ENCODE measurements around the gene JPT1. TPM values are rescaled to one million over a fixed set of nuclear protein-coding genes. Genes with fewer than 3 reads are reported as not detected.
A peak's percentile ranks its signal among the peaks of the same experiment; 100 is the strongest.

The JPT1 gene
- total RNA-seq, 1 experiment from 2014 or later, result 265 TPM

DNA sequence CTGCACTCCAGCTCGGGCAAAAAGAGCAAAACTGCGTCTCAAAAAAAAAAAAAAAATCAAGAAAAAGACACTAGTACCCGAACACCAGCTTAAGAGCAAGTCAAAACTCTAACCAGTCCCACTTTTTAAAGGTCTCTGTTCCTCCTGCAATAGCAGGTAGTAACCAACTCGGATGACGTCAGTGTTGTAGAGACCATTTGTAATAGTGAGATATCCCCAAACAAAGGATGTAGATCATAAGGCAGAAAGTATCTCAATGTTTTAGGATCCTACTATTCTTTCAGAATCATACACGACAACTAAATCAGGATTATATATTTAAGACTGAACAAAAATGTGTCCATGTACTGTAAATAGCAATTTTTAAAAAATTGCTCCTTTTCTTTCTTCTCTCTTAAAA, 2.4 kb downstream of the JPT1 start:
- H3K56ac ChIP-seq (ENCODE audit: insufficient read length, low read depth, low read length), result no peak overlapping the region
- WGBS (ENCODE audit: extremely low coverage, insufficient read length, low lambda C conversion rate), result no CpG with 5 or more reads among the region's 6 CpGs

More for the DNA sequence above, 2.4 kb downstream of the JPT1 start:
- Histone ChIP-seq H3K79me2 (ENCODE audit: insufficient read depth, low read length) (peaks cover 38% of the 10 kb centered on the region), H4K91ac (ENCODE audit: insufficient read length, low read depth, low read length) (no peak overlapping the region), H2BK12ac (ENCODE audit: insufficient read length, low read depth, low read length) (no peak overlapping the region), H3K9ac (ENCODE audit: extremely low read depth, insufficient read length, low read length) (peak overlapping the region; percentile 90), H3K79me1 (ENCODE audit: insufficient read depth, low read depth, low read length, poor library complexity, severe bottlenecking) (peaks cover 8% of the 10 kb centered on the region), H2BK5ac (ENCODE audit: insufficient read length, low read length) (no peak overlapping the region), H4K5ac (ENCODE audit: insufficient read length, low read depth, low read length) (no peak overlapping the region), H2BK20ac (ENCODE audit: low read depth, low read length, poor library complexity, severe bottlenecking) (no peak overlapping the region), H3T11ph (ENCODE audit: low read length) (no peak overlapping the region), H3K18ac (ENCODE audit: insufficient read length, low read depth, low read length) (no peak overlapping the region), H3K9me3 (ENCODE audit: control insufficient read depth, low read depth, low read length) (no peaks in the 10 kb centered on the region), H3K27me3 (ENCODE audit: insufficient read depth, low read length) (no peaks in the 10 kb centered on the region), H3K4me2 (ENCODE audit: insufficient read depth, insufficient read length, low read length) (peak overlapping the region; percentile 95), H3K27ac (ENCODE audit: insufficient read length, low read depth, low read length) (no peak overlapping the region), H2AK5ac (ENCODE audit: insufficient read length, low read length) (no peak overlapping the region), H2BK120ac (ENCODE audit: low read depth, low read length, poor library complexity, severe bottlenecking) (no peak overlapping the region), H3K4ac (ENCODE audit: low read depth, low read length) (no peak overlapping the region), H2AFZ (ENCODE audit: low read length) (no peak overlapping the region), H2BK15ac (ENCODE audit: low read depth, low read length) (no peak overlapping the region), H3K23me2 (ENCODE audit: insufficient read length, low read depth, low read length, poor library complexity, severe bottlenecking) (peaks cover 8% of the 10 kb centered on the region), H4K20me1 (ENCODE audit: control insufficient read depth, insufficient read depth, insufficient read length) (no peaks in the 10 kb centered on the region), H3K14ac (ENCODE audit: insufficient read depth, low read length) (no peak overlapping the region), H4K8ac (replicated peaks; ENCODE audit: insufficient read length, low read depth, low read length) (no peak overlapping the region), H3K4me1 (ENCODE audit: insufficient read depth, low read length) (no peaks in the 10 kb centered on the region; the same call in 1 of the 2 replicates), H3K23ac (ENCODE audit: insufficient read length, low read depth, low read length) (no peak overlapping the region)
- Mint-ChIP-seq H3K36me3 (ENCODE audit: insufficient read depth in 1 of 3, low read depth in 3 of 3) (peaks cover 34 to 47% (median 36%) of the 10 kb centered on the region in 3 experiments), H3K27me3 (ENCODE audit: low read depth) (peaks cover 2% of the 10 kb centered on the region; the same call in 1 of the 2 replicates), H3K4me3 (peak overlapping the region; percentile 94 to 99), H3K9me3 (peaks cover 0 to 7% of the 10 kb centered on the region in 2 experiments; a peak in 2 of 5 replicates), H3K4me1 (peaks cover 27 to 44% of the 10 kb centered on the region in 2 experiments), H3K27ac (peak overlapping the region in 2 of 3 experiments; percentile 85 to 86; a peak in 3 of 7 replicates)
- TF ChIP-seq, protein P1, sequence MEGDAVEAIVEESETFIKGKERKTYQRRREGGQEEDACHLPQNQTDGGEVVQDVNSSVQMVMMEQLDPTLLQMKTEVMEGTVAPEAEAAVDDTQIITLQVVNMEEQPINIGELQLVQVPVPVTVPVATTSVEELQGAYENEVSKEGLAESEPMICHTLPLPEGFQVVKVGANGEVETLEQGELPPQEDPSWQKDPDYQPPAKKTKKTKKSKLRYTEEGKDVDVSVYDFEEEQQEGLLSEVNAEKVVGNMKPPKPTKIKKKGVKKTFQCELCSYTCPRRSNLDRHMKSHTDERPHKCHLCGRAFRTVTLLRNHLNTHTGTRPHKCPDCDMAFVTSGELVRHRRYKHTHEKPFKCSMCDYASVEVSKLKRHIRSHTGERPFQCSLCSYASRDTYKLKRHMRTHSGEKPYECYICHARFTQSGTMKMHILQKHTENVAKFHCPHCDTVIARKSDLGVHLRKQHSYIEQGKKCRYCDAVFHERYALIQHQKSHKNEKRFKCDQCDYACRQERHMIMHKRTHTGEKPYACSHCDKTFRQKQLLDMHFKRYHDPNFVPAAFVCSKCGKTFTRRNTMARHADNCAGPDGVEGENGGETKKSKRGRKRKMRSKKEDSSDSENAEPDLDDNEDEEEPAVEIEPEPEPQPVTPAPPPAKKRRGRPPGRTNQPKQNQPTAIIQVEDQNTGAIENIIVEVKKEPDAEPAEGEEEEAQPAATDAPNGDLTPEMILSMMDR (conservative IDR thresholded peaks at IDR 0.05), result no peak
- no peak for DNase-seq

Data from H9 (cell line).